ENCODE data around the gene SLC29A3. TPM values are rescaled to one million over a fixed set of nuclear protein-coding genes. Genes with fewer than 3 reads are reported as not detected.

The SLC29A3 gene
- total and polyA plus RNA-seq, 10 of the 15 experiments (the other 5 are each of a cell fraction or from before 2014, with no cell fraction given), result 1.5 to 4.0 (median 2.7) TPM

- in situ Hi-C loops (cut with MboI), result no loop called here
- Histone ChIP-seq H3K9ac (ENCODE audit: control insufficient read depth, insufficient read depth, low read length) (no peak overlapping the region), H2AFZ (ENCODE audit: control insufficient read depth, low read depth, low read length) (no peak overlapping the region), H3K36me3 (ENCODE audit: control insufficient read depth in 2 of 2, insufficient read depth in 2 of 2, low read length in 1 of 2) (no peaks in the 10 kb centered on the region; a peak in 1 of 4 replicates), H3K4me2 (ENCODE audit: control insufficient read depth, insufficient read depth) (no peak overlapping the region), H3K27ac (ENCODE audit: control insufficient read depth, insufficient read depth) (no peak overlapping the region), H3K4me3 (no peak overlapping the region), H3K27me3 (replicated peaks in 1 of 2; ENCODE audit: control insufficient read depth in 2 of 2, insufficient read depth in 2 of 2, low read length in 1 of 2) (no peaks in the 10 kb centered on the region), H3K79me2 (ENCODE audit: control insufficient read depth, insufficient read depth, low read length) (no peaks in the 10 kb centered on the region), H3K9me3 (replicated peaks; ENCODE audit: control insufficient read depth, insufficient read depth, low read length) (no peaks in the 10 kb centered on the region), H3K4me1 (ENCODE audit: control insufficient read depth, insufficient read depth, low read length) (peaks cover 29% of the 10 kb centered on the region), H4K20me1 (ENCODE audit: control insufficient read depth, insufficient read depth) (no peaks in the 10 kb centered on the region)
- CTCF ChIA-PET, result no interaction called here
- RAD21 ChIA-PET (ENCODE audit: unreplicated experiment), result no interaction called here
- SMC1A ChIA-PET (ENCODE audit: uncharacterized antibody, unreplicated experiment), result interaction anchor here (2.0 kb wide), 1 partner anchor 16 kb away, joined by 5 read pairs; no protein-coding TSS in a partner anchor
- ATAC-seq (no peak), DNase-seq (ENCODE audit: low read depth, low spot score) (no peak), FAIRE-seq (no peak)
- BruUV-seq (replicated peaks), result no TSS peak
- 85% methylated on average over 15 of the region's 16 CpGs for WGBS (ENCODE audit: insufficient coverage, insufficient replicate concordance, low lambda C conversion rate, missing lambda C conversion rate)
- TF ChIP-seq NFYB (IDR thresholded peaks at IDR 0.05; ENCODE audit: insufficient read depth, low read depth, low read length), result no peak
- no peak for TF ChIP-seq ZNF622 (IDR thresholded peaks at IDR 0.05)
- no peak for TF ChIP-seq KAT2A (conservative IDR thresholded peaks at IDR 0.05; ENCODE audit: control insufficient read depth, low read depth, low read length)
- no peak for TF ChIP-seq USF1 (IDR thresholded peaks at IDR 0.05; ENCODE audit: borderline replicate concordance, extremely low read length, insufficient read depth, low read depth, low read length)
- no peak for TF ChIP-seq SPI1 (IDR thresholded peaks at IDR 0.05; ENCODE audit: borderline replicate concordance, insufficient read depth, low read depth, low read length)
- TF ChIP-seq TBL1XR1 (IDR thresholded peaks at IDR 0.05; ENCODE audit: low read depth, low read length), result no peak
- no peak for TF ChIP-seq ZNF217 (IDR thresholded peaks at IDR 0.05)
- no peak for TF ChIP-seq DPF2 (IDR thresholded peaks at IDR 0.05)
- no peak for TF ChIP-seq SMC3 (IDR thresholded peaks at IDR 0.05; ENCODE audit: borderline replicate concordance, low read length)
- no peak for TF ChIP-seq ZNF24 (IDR thresholded peaks at IDR 0.05)
- no peak for TF ChIP-seq TCF3 (IDR thresholded peaks at IDR 0.05; ENCODE audit: borderline replicate concordance, insufficient read depth, low read depth, low read length)
- no peak for TF ChIP-seq MYC (IDR thresholded peaks at IDR 0.05; ENCODE audit: insufficient read depth, insufficient read length, insufficient replicate concordance, low read length, severe bottlenecking)
- no peak for TF ChIP-seq FOXK2 (IDR thresholded peaks at IDR 0.05)
- POLR2A ChIA-PET, result no interaction called here
- intact Hi-C loops (cut with micrococcal nuclease; ENCODE audit: unreplicated experiment), result no loop called here
Observed at GRCh38 chr10:71362141-71362540, 43.1 kb downstream of the SLC29A3 start.

Measured in GM12878 (cell line).